Vagina (tissue), 2 donors: ENCODE data around the gene RBM10.

Experiments
- POLR2A ChIP-seq, 2 donors: fragments of 450-650 bp; IDR thresholded peaks; one replicate each; pipeline ENCODE4 v1.6.1; 2017; ENCODE audit warnings: antibody characterized with exemption in 2 of 2, mild to moderate bottlenecking in 2 of 2, moderate library complexity in 2 of 2
- TF ChIP-seq, protein P1 (sequence below), 3 experiments: fragments of 450-650 bp in 2 of 3; fragments of 200-600 bp in 1 of 3; sonication (generic) in 1 of 3; IDR thresholded peaks; one replicate each; pipeline ENCODE4 v1.5.1; 2017 to 2019; ENCODE audit warnings: antibody characterized with exemption in 3 of 3, mild to moderate bottlenecking in 2 of 3, moderate library complexity in 2 of 3

DNA sequence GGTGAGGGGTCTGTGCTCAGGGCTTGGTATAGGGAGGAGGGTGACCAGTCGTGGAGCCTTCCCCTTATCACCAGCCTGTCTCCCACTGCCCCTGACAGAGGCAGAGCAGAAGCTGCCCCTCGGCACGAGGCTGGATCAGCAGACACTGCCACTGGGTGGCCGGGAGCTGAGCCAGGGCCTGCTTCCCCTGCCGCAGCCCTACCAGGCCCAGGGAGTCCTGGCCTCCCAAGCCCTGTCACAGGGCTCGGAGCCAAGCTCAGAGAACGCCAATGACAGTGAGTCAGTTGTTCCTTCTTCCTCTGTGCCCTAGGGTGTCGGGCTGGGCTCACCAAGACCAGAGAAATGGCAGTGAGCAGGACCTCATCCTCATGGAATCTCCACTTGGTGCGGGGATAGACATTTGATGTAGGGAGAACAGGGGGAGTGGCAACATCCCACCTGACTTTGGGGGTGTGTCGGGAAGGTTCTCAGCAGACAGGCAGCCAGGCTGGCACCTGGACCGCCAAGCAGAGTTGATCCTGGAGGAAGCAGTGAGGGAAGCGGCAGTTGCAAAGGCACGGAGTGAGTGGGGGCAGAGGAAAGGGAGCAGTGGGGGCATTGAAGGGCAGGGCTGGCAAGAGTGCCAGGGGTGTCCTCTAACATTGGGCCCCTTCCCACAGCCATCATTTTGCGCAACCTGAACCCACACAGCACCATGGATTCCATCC is 34.4 kb downstream of the RBM10 start:
- TF ChIP-seq, protein P1, sequence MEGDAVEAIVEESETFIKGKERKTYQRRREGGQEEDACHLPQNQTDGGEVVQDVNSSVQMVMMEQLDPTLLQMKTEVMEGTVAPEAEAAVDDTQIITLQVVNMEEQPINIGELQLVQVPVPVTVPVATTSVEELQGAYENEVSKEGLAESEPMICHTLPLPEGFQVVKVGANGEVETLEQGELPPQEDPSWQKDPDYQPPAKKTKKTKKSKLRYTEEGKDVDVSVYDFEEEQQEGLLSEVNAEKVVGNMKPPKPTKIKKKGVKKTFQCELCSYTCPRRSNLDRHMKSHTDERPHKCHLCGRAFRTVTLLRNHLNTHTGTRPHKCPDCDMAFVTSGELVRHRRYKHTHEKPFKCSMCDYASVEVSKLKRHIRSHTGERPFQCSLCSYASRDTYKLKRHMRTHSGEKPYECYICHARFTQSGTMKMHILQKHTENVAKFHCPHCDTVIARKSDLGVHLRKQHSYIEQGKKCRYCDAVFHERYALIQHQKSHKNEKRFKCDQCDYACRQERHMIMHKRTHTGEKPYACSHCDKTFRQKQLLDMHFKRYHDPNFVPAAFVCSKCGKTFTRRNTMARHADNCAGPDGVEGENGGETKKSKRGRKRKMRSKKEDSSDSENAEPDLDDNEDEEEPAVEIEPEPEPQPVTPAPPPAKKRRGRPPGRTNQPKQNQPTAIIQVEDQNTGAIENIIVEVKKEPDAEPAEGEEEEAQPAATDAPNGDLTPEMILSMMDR (IDR thresholded peaks at IDR 0.05) = no peak
- TF ChIP-seq POLR2A (IDR thresholded peaks at IDR 0.05) = no peak
